HG03520 (cell line): ENCODE measurements around the gene SIGLEC1.

Experiments used
- ATAC-seq: cut with Tn5 transposase; IDR thresholded peaks from one replicate; pipeline ENCODE4 v1.9.1; 2021; ENCODE audit warnings: mild to moderate bottlenecking, moderate library complexity; ENCODE audit not compliant: unreplicated experiment

SIGLEC1 gene

DNA sequence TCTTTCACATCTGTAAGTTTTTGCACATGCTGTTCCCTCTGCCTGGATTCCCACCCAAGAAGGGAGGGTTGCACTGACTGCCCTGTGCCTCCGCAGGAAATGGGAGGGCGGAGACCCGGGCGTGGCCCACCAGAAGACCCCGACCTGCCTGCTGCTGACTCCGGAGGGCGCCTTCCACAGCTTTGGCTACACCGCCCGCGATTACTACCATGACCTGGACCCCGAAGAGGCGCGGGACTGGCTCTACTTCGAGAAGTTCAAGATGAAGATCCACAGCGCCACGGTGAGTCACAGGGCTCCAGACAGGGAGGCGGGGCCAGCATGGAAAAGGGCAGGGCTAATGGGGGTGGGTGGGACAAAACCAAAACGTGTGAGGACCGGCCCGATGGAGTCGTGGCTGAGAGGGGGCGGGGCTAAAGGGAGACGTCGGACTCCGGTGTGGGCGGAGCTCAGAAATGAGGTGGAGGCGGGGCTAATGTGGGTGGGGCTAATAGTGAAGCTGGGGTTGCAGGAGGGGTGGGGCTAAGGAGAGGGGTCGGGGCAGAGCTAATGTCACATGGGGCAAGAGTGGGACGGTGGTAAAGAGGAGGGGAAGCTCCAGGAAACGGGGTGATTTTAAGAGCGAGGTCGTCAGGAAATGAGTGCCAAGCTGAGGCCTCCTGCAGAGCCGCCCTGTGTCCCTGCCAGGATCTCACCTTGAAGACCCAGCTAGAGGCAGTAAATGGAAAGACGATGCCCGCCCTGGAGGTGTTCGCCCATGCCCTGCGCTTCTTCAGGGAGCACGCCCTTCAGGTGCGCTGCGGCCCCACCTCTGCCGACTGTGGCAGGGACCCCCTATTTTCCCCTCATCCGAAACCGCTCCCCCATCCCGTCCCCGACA, 32.6 kb upstream of the SIGLEC1 start:
- no peak for ATAC-seq

GRCh38 chr20:3744037-3744436, 31.6 kb upstream of the SIGLEC1 start:
- ATAC-seq, result no peak

DNA sequence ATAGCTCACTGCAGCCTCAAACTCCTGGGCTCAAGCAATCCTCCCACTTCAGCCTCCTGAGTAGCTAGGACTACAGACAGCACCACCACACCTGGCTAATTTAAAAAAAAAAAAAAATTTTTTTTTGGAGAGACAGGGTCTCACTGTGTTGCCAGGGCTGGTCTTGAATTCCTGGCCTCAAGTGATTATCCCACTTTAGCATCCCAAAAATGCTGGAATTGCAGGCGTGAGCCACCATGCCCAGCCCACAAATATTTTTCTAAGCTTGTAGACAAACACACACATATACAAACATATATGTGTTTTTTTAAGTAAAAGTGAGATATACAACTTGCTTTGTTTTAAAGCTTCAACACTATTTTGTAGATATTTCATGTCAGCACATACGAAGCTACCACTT, 30.9 kb upstream of the SIGLEC1 start:
- no peak for ATAC-seq

- ATAC-seq, result no peak
Observed at GRCh38 chr20:3741836-3742458, 29.5 kb upstream of the SIGLEC1 start.

DNA sequence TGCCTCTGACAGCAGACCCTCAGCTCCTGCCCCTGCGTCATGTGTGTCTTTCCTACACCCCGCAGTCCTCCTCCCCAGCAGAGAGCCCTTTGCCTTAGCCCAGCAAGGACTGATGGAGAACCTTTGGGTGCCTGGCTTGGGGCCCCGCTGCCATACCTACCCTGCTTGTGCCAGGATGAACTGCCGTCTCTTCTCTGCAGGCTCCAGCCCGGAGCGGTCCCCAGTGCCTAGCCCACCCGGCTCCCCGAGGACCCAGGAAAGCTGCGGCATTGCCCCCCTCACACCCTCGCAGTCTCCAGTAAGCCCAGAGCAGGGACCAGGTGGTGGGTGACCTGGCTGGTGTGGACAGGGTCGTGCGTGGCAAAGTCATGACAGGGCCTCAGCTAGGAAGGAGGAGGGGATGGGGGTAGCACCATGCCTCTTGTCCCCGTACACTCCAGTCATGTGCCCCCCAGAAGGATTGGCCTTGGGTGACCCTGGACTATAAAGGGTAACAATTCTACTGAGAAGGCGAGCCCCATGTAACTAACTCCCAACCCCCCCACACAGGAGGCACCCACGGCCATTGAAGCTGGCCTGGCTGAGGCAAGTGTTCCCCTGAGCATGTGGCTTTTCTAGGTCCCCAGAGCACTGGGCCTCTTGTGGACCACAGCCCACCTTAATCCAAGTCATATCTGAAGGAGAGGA, 28.4 kb upstream of the SIGLEC1 start:
- ATAC-seq, result no peak

- no peak for ATAC-seq
Observed at GRCh38 chr20:3739926-3740451, 27.6 kb upstream of the SIGLEC1 start.

- no peak for ATAC-seq
Observed at GRCh38 chr20:3739054-3739925, 26.9 kb upstream of the SIGLEC1 start.

GRCh38 chr20:3738111-3739053, 26.0 kb upstream of the SIGLEC1 start:
- no peak for ATAC-seq

GRCh38 chr20:3735768-3736167, 23.4 kb upstream of the SIGLEC1 start:
- ATAC-seq, result no peak

GRCh38 chr20:3734111-3734843, 21.9 kb upstream of the SIGLEC1 start:
- no peak for ATAC-seq

DNA sequence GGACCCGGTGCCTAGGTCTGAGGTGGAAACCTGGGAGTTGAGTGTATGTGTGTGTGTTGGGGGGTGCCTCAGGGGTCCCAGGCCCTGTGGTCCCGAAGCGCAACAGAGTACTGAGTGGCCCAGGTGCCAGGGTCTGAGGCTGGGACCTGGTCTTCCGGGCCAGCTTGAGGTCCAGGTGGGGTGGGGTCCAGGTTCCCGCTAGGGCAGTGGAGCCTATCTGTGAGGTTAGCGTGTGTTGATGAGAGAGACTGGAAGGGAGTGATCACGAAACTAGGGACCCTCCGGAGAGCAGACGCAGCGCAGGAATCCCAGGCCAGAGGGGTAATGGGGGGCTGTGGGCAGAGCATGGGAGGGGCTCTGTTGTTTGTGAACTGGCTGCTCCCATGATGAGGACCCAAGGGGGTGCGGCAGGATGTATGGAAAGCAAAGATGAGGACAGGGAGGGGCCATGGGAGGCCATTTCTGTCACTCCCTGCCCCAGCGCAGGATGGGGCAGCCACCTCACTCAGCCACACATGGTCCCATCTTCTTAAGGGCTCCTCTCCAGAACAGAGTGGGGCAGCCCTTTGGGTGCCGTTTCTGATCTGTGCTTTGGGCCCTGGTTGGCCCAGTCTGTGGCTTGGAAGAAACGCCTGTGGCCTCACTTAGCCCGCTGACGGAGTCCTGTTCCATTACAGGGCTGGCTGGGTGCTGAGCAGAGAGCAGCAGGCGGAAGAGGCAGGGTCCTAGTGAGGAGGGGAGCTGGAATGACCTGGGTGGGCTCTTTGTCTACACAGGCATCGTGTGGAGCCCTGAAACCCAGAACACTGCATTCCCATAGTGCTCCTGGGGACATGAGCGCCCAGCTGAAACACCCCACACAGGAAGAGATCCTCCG, 21.0 kb upstream of the SIGLEC1 start:
- ATAC-seq, result no peak

DNA sequence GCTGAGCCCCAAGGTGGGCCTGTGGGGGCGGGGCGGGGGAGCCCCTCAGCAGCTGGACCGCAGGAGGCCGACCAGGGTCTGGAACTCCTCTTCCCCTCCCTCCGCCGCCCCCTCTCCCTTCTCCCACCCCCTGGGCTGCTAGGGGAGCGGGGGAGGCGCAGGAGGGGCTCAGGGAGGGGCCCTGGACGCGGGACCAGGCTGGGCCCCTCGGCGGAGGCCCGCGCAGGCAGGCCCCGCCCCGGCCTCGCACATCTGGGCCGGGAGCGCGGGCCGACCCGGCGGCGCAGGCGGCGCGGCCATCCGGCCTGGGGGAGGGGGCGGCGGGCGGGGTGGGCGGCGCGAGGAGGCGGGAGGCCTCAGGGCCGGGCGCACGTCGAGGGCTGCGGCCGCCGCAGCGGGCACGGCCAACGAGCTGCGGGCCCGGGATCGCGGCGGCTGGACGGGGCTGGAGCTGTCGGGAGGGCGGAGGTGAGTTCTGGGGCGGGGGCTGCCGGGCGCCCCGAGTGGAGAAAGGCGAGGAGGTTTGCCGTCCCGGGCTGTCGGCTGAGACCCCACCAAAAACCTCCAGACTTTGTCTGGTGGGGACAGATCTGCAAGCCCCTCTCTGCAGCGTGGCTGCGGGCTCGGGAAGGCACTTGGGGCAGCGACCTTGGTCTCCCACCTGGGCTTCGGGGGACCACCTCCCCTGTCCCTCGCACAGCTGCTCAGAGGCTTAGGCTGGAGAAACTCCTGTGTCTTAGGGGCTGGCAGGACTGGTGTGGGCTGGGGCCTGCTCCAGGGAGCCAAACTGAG, 20.1 kb upstream of the SIGLEC1 start, which contains the start of gene HSPA12B:
HSPA12B (plus strand) TSS at position 359 of the 792 bp plus-strand sequence. CDS start 5,990 bp downstream, outside the sequence.
- ATAC-seq, result no peak

- ATAC-seq, result no peak
Observed at GRCh38 chr20:3731944-3732326, 19.5 kb upstream of the SIGLEC1 start.

GRCh38 chr20:3730803-3731672, 18.6 kb upstream of the SIGLEC1 start:
- ATAC-seq, result no peak

DNA sequence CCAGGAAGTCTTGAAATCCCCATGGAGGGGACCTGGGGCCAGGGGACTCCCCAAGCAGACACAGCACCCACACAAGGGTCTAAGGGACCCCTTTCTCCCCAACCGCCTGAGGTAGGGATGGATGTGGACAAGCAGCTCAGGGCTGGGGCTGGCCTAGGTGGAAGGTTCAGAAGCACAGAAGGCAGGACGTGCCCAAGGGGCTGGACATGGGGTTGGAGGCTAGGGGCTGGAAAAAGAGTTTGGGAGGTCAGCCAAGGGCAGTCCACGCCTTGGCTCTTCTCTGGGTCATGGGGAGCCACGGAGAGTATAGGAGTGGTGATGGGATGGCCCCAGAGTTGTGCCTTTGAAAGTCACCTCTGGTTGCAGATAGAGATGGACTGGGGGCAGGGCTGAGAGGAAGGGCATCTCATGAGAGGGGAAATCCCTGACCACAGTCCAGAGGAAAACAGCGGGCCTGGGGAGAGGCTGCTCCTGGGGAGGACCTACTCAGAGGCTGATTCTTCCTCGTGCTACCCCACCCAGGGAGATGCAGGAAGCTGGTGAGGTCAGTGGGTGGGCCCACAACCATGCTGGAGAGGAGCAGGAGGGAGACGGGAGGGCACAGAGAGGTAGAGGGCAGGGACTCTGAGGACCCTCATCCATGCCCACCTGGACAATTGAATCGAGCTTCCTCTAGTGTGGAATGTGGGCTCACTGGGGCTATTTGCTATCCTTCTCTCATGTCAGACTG, 17.6 kb upstream of the SIGLEC1 start:
- ATAC-seq, result no peak
